ENCODE data around the gene MCM3.

DNA sequence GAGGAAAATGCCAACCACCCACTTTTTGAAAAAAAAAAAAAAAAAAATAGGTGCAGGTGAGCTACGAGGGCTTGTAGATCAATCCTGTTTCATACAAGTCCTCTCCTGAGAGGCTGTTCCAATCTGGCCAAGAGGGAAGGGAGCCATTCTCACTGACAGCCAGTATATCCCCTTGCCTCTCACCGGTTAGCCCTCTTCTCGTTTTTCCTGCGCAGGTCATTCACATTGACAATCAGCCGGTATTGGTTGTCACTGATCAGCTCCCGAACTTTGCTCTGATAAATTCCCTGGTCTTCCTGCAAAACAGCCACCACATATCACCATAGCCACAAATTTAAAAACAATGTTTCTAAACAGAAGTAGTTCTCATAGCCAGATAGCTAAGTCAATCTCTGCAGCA, 1.4 kb downstream of the MCM3 start:
- TF ChIP-seq POLR2A (IDR thresholded peaks at IDR 0.05; ENCODE audit: low read depth, low read length) (no peak), TAF1 (IDR thresholded peaks at IDR 0.05; ENCODE audit: low read depth, low read length) (no peak), POLR2AphosphoS5 (IDR thresholded peaks at IDR 0.05; ENCODE audit: low read depth, low read length) (no peak)
